Measurements from ENCODE around the gene BRD3.

The BRD3 gene

DNA sequence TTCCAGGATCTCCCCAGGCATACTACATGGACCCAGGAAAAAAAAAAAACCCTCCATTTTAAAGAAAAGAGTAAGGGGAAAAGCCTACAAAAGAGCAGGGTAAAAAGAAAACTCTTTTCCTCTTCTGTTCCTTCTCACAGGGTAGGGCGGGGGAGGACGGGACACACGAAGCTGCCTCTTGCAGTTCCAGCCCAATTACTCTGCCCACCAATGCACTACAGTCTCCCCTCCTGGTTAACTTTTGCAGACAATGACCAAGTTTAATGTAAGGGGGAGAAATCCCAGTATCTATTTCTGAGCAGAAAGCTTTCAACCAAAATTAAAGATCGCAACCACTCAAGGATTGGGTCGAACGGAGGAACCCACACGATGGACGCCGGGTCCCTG lies 1.3 kb downstream of the BRD3 start:
- DNase-seq: no peak

DNA sequence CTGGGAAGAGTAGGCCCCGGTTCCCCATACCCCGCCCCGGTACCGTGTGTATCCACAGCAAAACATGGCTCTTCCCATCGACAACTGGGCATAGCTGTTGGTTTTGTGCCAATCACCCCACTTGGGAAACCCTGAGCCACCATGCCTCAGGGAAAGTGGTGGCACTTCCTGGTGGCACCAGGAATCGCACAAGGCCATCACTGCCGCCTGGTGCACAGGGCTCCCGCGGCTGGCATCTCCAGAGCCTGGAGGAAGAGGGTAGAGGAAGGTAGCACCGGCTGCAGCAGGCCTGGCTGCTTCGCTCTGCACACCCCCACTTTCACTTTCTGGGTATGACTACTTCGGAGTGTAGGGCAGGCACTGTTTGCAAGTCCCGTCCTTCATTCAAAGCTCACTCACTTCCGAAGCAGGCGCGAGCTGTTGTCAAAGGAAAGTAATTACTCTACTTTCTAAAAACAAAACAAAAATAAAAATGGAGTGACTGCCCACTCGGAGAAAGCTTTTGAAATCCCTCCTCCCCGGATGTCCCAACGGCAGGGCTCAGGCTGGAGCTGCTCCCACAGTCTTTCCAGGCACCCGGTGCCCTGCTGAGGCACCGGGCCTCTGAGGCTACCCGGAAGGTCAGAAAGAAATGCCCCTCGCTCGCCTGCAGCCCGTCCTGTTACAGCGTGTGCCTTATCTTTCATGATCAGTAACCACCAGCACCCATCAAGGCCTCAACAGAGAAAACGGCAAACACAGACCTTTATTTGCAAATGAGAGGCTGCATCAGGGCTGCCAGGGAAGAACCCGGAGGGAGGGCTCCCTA lies 2.0 kb downstream of the BRD3 start:
- peak; percentile 84 for DNase-seq

DNA sequence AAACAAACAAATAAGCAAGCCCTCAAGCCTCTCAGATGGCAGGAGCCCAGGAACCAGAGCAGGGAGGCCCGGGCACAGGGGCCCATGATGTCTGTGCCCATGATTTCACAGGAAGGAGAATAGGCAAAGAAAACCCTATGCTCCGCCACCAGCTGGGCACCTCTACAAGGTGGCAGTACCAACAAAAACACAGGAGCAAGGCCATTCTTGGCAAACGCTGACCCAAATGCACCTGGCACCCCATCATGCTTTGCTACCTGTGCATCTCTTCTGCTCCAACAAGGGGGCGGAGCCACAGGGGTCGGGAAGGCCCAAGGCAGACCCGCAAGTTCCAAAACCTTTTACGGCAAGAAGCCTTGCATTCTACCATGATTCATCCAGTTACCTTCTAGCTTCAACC lies 3.1 kb downstream of the BRD3 start:
- DNase-seq: no peak

DNA sequence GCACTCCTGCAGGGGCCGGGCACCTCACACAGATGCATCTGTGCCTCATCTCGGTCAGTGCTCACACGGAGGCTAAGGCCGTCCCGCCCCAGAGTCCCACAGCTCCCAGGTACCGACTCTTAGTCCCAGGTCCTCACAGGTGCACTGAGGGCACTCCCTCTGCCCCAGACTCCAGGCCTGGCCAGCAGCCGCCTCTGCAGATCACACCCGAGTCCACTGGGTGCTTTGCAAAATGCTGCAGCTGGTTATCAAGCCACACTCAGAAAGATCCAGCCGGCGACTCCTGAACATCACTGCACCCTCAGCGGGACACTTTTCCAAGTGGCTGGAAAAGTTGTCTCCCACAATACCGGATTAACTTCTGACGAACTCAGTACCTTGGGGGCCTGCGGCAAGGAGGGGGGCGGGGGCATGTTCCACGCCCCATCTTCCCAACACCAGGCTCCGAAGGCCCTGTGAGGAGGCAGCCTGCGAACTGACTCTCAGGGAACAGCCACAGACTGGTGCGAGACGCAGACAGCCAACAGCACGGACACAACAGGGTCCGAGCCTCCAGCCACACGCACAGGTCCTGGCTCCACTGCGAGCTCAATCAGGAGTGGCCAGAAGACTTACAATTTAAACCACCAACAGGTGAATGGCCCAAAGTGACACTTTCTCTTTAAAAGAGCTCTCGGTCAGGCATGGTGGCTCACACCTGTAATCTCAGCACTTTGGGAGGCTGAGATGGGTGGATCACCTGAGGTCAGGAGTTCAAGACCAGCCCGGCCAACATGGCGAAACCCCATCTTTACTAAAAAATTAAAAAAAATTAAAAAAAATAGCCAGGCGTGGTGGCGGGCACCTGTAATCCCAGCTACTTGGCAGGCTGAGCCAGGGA lies 4.0 kb downstream of the BRD3 start:
- DNase-seq: no peak

DNA sequence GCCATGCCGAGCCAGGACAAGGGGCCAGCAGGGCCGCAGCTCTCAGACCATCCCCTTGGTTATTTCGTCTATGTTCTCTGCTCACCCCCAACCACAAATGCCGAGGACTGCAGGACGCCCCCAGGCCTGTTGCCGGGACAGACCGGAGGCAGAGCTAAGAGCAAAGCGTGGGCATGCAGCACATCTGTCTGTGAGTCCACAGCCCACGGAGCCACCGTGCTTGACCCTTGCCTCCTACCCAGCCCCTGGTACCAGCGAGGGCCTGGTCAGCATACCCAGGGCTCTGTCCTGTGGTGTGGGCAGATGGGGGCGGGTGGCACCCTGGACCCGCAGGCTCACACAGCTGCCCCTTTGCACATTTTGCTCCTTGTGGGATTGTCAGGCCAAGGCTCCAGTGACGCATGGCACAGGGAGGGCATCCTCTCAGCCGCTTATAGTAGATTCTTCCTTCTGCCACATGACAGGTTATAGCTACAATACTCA lies 4.7 kb downstream of the BRD3 start:
- DNase-seq: no peak

DNA sequence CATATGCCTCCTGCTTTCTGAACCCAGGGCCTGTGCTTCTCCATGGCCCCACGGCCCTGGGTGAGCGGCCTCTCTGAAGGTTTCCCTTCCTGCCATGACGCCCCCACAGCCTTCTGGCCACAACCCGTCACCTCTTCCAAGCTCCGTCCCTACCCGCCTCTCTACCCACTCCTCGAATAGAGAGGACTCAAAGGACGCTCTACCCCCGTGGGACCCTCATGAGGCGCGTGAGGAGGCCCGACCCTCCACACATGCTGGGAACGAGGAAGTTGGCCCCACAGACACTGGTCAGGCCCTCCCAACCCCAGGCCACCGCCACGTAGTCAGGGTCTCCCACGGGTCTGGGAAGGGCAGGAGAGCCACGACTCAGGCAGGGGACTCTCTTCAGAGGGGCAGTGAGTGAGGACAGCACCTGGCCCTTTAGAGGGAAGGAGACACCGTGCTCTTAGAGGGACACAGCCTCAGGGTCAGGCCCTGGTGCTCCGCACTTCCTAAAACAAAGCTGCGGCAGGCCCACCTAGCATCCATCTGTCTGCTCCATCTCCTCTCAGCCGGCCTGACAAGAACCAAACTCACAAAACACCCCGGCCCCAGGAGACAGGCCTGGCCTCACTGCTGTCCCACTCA lies 5.3 kb downstream of the BRD3 start:
- DNase-seq: no peak

DNA sequence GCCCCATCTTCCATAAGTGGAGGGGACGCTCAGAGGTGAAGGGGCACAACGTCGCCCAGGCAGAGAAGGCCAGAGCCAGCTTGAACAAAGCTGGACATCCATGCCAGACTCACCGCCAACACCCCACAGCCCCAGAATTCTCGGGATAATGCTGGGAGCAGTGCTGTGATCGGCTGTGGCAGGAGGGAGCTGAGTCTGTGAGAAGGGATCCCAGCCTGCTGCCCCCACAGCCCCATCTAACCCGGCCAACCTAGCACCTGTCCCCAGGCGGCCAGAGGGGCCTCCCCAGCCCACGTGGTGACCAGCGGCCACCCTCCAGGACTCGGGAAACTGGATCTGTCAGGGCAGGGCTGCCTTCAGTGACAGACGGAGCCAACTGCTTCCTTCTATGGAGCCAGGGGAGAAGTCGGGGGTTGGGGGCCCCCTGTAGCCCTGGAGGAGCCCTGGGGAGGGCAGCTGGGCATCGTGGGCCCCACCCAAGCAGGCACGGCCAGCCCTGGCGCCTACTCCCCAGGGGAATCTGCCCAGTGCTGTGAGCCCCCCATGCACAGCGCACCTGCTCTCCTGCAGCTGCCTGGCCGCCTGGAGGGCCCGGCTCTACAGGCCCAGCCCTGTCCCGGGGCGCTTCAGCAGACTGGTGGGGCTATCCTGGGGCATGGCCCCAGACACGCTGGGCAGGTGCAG lies 6.0 kb downstream of the BRD3 start:
- no peak for DNase-seq

DNA sequence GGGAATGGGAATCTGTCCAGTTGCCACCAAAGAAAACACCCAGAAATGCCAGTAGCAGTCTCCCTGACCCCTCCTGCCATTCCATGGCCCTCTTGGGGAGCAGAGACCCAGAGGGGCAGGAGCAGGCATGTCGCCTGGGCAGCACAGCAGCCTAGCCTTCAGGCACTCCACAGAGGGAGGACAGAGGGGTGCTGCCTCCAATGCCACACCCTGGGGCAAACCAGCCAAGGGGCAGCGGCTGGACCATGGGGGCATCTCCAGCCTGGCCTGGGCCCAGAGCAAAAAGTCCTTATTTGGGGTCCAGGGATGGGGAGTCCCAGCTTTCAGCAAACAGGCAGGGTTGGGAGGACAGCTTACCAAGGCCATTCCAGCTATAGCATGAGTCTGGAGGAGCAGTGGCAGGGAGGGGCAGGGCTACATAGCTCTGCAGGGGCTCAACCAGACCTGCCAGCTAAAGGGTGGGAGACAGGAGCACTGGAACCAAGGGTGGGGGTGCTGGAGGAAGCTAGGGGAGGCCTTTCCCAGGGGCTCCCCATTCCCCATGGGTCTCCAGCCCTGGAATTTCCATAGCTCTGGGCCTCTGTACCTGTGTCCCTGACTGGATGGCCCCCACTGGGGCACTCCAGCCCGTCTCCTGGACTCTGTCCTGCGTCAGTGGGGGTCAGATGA lies 6.7 kb downstream of the BRD3 start:
- peak; percentile 61 for DNase-seq

DNA sequence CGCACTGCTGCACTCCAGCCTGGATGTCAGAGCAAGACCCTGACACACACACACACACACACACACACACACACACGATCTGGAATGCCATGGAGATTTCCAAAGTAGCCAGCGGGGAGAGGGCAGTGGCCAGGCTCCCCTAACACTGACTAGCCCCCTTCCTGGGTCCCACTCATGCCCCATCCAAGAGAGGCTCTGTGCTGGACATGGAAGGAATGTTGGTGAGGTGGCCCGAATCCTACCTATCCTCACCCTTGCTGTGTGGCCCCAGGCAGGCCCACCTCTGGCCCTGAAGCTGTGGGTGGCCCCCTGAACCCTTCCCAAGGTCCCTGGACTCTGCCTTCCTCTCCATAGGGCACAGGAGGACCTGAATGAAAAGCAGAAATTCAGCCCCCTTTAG lies 7.3 kb downstream of the BRD3 start:
- no peak for DNase-seq

DNA sequence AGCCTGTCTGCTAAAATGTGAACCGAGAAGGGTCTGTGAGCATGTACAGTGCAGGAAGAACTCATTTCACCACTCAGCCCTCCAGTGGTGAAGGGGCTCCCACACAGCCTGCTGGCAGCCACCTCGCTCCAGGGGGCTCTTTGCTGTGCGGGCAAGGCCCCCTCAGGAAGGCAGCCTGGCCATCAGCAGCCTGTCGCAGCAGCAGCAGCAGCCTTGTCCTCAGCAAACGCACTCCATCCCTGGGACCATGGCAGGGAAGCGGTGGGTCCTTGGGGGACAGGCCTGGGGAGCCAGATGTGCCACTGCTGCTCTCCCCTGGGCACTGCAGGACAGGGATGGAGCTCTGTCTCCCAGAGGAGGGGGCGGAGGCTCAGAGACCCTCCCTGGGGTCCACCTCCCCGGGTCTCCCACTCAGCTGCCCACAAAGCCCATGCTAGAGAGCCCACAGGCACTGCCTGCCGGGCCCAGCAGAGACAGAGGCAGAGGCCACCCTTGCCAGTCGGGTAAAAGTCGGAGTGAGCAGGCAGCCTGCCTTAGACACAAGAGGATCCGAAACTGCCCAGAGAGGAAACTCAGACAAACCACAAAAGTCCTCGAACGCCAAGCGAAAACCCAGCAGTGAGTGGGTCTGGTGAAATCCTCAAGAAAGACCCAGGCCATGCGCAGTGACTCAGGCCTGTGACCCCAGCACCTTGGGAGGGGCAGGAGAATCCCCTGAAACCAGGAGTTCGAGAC lies 8.0 kb downstream of the BRD3 start:
- peak; percentile 62 for DNase-seq

DNA sequence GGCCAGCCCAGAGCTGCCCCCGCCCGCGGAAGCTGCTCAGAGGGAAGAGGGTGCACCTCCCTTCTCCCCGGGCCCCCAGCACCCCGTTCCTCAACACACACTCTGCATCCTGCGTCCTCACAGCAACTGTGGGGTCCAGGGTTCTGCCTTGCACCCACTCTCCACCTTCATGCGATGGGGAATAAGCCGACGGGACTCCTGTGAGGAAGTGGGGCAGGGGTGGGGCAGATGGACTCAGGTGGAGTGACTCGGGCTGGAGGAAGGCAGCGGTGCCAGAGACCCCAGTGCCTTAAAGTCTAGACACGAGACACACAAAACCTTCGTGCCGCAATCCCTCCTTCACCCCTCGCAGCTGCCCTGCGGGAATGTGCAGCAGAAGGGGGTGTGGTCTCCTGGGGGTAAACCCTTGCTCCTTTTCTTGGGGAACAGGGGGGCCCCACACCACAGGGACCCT lies 8.6 kb downstream of the BRD3 start:
- no peak for DNase-seq

DNA sequence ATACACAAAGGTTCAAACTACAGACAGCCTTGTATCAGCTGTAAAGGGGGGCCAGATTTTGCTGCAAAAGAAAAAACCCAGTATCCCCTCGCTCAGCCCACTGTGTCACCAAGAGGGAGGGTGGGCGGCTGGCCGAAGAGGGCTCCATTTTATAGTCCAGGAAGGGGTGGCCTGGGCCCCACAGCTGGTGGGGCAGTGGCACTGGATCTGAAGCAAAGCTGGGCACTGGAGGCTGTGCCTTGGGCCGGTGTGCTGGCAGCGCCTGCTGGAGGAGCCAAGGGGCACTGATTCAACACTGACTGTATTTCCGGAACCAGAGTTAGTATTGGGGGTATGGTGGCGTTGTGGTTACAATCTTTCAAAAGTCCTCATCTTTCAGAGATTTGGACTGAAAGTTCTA lies 9.1 kb downstream of the BRD3 start:
- no peak for DNase-seq

DNA sequence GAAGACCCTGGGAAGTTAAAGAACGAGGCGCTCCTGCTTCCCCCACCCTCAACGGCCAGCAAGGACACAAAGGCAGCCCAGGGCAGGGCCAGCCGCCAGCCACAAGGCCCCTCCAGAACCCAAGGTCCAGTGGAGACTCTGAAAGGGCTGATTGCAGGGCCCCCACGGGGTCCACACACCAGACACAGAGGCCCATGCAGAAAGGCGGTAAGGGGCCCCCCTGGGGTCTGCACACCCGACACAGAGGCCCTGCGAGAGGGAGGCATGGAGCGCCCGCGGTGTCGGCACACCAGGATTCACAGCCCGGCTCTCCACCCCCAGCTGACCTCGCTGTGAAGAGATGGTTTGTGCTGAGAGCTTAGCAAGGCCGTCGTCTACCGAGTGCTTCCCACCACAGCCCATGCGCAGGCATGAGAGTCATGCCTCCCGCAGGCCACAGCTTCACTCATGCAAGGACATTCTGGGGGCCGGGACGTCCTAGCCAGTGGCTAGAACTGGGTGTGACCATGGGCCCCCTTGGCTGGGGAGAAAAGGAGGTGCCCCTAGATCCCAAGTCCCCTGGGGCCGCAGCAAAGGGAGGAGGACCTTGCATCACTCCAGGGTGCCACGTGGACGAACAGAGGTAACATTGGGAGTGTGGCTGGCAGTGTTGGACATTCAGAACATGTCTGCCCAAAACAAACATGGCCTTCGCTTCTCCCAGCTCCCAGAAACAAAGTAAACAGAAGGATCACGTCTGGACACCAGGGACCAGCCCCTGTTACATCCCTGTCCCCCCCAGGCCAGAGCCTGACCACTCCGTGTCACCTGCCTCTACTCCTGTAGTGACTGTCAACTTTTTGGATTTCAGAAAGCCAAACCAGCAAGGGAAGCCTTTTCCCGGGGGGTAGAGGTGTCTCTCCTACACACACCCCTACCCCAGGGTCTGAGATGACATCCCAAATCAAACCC lies 9.8 kb downstream of the BRD3 start:
- peak; percentile 43 for DNase-seq

DNA sequence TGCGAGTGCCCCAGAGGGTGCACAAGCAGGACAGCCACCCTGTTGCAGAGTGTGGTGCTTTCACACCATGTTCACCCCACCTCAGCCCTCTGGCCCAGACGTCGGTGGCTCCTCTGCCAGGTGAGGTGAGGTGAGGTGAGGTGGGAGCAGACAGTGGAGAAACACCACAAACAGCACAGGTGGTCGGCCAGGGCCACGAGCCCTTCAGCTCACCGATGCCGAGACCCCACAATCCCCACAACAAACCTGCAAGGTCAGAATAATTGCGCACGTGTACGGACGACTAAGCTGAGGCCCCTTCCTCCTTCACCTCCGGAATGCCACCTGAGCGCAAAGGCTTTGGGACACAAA lies 10.5 kb downstream of the BRD3 start:
- peak; percentile 50 for DNase-seq

DNA sequence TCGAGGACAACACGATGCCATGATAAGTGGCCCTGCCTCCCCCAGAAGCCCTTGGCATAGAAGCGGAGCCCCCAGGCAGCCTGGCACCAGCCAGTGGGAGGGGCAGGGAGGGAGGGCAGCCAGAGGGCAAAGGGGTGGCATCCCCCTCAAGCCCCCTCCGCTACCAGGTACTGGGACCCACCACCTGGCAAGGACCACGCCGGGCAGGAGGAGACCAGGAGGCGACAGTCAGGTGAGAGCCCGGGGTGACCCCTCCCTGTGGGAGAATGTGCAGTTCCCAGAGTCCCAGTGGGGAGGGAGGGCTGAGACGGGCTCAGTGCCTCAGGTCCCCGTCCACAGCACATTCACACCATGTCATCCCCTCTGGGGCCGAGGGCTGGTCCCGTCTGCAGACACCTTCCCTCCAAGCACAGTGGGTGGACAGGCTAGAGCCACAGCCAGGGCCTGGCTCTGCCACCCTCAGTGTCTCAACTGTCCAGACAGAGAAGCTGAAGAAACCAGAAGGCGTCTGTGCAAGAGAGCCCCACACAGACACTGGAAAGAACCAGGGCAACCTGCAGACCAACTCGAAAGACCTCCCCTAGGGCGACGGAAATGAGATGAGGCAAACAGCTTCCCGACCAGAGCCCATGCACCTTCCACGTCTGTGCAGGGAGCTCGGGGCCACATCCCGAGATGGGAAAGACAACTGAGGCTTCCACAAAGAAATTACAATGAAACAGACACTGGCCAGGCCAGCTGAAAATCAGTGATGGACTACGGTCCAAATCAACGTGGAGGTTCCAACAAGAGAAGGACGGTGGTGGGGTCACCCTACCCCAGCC lies 11.1 kb downstream of the BRD3 start:
- DNase-seq: peak; percentile 59

DNA sequence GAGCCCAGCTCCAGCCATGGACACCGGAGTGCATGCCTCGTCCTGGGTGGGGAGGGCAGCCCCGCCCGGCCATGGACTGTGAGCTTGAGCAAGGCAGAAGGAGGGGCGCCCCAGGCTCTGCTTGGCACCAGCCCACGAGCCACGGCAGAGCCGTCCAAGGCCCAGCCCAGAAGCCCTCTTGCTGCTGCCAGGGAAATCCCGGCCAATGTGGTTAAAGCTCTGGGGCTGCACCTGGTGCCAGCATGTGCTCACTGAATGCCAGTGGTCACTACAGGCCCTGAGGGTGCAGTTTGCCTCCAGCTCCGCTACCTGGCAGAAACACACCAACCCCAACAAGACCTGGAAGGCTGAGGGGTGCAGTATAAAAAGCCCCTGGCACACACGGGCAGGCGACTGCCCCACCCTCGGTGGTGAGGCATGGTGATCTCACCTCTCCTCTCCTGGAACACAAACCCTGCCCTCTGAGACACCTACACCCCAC lies 11.8 kb downstream of the BRD3 start:
- peak; percentile 50 for DNase-seq

DNA sequence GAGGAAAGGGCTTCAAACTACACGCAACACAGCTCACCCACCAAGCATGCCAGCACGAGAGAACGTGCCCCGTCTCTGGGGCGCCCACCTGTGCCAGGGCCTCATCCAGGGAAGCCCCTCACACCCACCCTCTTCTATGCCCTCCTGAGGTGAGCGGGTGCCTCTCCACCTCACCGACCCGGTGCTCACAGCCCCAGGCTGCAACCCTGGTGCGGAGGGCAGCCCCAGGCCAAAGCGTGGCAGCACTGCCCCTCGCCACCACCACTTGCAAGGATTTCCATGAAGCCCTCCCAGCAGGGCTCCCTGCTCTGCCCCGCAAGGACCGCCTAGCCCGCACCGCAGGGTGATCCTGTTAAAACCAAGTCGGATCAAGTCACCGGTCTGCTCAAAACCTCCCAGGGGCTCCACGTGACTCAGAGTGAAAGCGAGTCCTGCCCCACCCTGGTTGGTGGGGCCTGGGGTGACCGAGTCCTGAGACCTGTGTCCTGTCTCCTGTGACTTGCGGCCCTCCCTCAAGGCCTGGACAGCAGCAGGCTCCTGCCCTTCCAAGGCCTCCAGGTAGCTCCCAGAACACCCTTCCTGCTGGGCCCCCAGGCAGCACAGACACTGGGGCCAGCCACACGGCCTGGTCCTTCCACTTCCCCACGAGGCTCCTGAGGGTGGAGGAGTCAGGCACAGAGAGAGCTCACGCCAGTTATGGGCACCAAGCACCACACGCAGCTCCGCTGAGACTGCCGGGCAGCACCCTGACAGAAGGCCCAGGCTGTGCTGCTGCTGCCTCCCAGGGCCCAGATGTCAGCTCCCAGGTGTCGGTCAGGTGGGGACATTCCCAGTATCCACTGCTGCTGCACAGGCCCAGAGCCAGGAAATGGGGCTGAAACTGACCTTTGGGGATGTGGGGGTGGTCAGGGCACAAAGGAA lies 12.7 kb downstream of the BRD3 start:
- peak; percentile 55 for DNase-seq
